Subcutaneous adipose tissue (tissue), 4 donors: ENCODE measurements around the gene CDC42BPG. TPM values are rescaled to one million over a fixed set of nuclear protein-coding genes. Genes with fewer than 3 reads are reported as not detected.

ENCODE experiments used
- CTCF ChIP-seq: fragments of 450-650 bp; IDR thresholded peaks from one replicate; pipeline ENCODE4 v1.5.1; 2016; ENCODE audit warnings: low read depth, mild to moderate bottlenecking, control low read depth, antibody characterized with exemption, moderate library complexity
- total RNA-seq, 4 donors: library from RNA; depleted of rRNA; stranded (reverse); fragments of >200 nt; gene quantifications; one replicate each; pipeline ENCODE4 v1.1.0, GENCODE V29; 2016

The CDC42BPG gene
- total RNA-seq, 4 donors from 2014 or later, result 0.17 to 0.38 (median 0.22) TPM; not detected in 1

- no peak for TF ChIP-seq CTCF
These were observed 5.1 kb downstream of the CDC42BPG start for GRCh38 chr11:64839335-64839734.

DNA sequence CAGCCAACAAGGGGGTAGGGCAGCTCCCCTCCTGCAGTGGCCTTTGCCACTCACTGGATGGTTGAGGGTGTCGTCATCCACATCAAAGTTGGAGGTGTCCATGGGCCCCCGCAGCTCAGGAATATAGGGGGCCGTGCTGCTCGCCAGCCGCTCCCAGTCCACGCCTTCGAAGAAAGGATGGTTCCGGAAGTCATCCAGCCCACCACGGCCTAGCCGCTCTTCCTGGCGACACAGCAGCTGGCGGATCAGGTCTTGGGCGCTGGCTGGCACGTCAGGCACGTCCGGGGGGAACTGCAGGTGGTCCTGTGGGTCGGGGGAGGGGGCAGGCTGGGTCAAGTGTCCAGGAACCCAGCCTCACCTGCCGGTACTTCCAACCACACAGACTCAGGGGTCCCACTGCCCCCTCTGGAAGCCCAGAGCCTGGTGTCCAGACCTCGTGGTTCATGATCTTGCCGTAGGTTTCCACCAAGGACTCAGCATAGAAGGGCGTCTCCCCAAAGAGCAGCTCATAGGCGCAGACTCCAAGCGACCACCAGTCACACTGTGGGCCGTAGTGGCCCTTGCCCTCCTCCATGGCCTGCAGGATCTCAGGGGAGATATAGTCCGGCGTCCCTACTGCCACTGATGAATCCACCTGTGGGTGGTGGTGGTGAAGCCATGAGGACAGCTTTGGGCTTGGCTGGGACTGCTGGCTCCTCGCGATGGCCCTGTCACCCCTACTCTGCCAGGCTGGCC, 5.7 kb downstream of the CDC42BPG start:
- TF ChIP-seq CTCF, result no peak

- no peak for TF ChIP-seq CTCF
These were observed 6.5 kb downstream of the CDC42BPG start for GRCh38 chr11:64837887-64838351.

GRCh38 chr11:64836448-64837072, 7.9 kb downstream of the CDC42BPG start:
- no peak for TF ChIP-seq CTCF

DNA sequence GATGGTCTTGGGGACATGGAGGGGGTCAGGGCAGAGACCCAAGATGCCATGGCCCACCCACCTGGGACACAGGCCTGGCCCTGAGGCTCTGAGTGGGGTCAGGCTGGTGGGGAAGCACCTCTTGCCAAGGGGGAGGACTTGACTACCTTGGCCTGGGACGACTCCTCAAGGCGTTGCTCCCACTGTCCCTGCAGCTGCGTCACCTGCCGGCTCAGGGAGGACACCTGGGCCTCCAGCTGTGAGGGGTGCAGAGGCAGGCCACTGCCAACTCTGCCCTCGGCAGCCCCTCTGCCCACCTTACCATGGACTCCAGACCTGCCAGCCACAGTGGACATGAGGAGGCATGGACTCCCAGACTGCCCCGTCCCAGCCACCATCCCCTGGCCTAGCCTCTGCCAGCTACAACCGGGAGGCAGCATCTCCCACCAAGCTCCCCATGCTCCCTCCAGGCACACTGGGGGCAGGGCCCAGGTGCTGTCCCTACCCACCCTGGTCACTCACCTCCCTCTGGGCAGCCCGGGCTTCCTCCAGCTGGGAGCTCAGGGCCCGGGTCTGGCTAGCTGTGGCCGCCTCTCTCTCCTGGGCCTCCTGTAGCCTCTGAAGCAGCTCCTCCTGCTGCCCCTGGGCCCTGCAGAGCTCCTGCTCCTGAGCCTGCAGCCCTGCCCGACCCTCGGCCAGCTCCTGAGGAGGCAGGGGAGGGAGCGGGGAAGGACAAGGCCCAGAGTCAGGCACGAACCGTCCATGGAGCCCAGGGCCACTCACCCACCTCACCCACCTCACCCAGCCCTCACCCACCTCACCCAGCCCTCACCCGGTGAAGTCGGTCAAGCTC, 8.6 kb downstream of the CDC42BPG start:
- no peak for TF ChIP-seq CTCF

DNA sequence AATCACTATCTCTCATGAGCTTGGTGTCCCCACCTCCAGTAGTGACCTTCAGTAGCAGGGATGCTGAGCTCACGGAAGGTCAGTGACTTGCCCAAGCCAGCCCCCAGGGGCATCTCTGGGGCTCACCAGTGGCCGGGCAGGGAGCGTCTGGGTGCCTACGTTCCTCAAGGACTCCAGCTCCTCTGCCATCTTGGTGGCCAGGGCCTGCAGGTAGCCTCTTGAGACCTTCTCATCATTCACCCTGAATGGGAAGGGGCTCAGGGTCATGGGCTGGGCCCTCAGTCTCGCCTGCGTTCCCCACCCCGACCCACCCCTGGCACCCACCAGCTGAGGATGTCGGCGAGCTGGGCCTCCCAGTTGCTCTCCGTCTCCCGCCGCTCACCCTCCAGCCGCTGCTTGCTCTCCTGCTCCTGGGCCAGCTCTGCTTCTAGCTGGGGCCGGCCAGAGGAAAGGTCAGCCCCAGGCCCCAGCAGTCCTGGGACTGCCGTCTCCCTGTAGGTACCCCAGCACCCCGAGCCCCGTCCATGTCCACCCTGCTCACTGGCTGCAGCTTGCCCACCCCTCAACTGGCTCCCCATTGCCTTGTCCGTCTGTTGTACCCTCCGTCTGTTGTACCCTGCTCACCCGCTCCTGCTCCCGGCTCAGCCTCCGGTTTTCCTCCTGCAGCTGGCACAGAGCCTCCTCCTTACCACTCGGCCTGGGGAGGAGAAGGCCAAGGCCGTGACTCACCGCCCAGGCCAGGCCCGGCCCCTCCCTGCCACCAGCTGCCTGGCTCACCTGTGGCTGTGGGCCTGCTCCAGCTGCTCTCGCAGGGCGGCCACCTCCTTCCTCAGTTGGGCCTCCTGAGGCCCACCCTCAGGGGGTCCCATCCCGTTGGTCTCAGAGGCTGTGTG, 9.5 kb downstream of the CDC42BPG start:
- no peak for TF ChIP-seq CTCF
